ENCODE data around the gene FHOD3. TPM values are rescaled to one million over a fixed set of nuclear protein-coding genes. Genes with fewer than 3 reads are reported as not detected.

The FHOD3 gene
- total and polyA plus RNA-seq, 9 donors = 27.1 to 36.8 (median 33.7) TPM

DNA sequence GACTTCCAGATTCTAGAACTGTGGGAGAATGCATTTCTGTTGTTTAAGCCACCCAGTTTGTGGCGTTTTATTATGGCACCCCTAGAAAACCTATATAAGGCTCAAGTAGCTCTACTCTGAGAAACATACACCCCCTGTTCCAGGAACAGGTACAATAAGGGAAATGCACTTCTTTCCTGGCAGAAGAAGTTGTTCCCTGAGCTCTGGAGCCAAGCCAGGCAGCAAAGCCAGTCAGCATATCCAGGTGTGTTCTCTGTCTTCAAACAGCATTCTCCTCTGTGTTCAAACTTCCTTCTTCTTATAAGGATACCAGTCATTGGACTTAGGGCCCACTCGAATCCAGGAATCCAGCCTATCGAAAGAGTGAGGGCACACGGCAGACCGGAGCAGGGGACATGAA is 434.8 kb downstream of the FHOD3 start:
- Histone ChIP-seq H3K9me3 (replicated peaks; ENCODE audit: control insufficient read depth, low read depth, low read length) (peaks cover 4% of the 10 kb centered on the region), H3K27me3 (ENCODE audit: control insufficient read depth, insufficient read depth, low read length) (no peaks in the 10 kb centered on the region), H3K4me3 (ENCODE audit: low read length) (no peak overlapping the region), H3K27ac (ENCODE audit: low read length) (no peak overlapping the region), H3K36me3 (ENCODE audit: control insufficient read depth, insufficient read depth, low read length) (peaks cover 8% of the 10 kb centered on the region), H3K4me1 (ENCODE audit: control insufficient read depth, insufficient read depth, low read length) (peaks cover 2% of the 10 kb centered on the region)
- WGBS (ENCODE audit: insufficient coverage) = 100% methylated on average over 3 of the region's 5 CpGs
- no peak for DNase-seq

DNA sequence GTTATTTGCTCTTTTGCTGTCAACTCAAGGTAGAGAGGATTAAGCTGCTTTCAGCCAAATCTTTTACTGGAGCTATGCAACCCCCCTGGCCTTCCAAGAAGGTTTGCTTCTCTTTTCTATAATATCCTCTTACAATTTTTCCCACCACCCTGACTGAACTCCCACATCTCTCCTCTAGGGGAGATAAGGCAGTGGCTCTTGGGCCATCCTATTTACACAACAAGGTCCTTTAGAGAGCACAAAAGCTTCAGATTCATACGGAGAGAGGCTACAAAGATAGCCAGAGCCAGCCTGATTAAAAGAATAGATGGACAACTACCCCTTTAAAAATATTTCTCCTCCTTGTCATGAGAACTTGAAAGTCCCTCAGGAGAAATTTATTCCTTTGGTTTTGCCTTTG is 435.6 kb downstream of the FHOD3 start:
- Histone ChIP-seq H3K9me3 (replicated peaks; ENCODE audit: control insufficient read depth, low read depth, low read length) (peaks cover 4% of the 10 kb centered on the region), H3K27me3 (ENCODE audit: control insufficient read depth, insufficient read depth, low read length) (no peaks in the 10 kb centered on the region), H3K4me1 (ENCODE audit: control insufficient read depth, insufficient read depth, low read length) (peaks cover 2% of the 10 kb centered on the region), H3K4me3 (ENCODE audit: low read length) (no peak overlapping the region), H3K36me3 (ENCODE audit: control insufficient read depth, insufficient read depth, low read length) (peaks cover 8% of the 10 kb centered on the region), H3K27ac (ENCODE audit: low read length) (no peak overlapping the region)
- WGBS (ENCODE audit: insufficient coverage) = 75% methylated on average over 1 of the region's 1 CpG
- DNase-seq = no peak

DNA sequence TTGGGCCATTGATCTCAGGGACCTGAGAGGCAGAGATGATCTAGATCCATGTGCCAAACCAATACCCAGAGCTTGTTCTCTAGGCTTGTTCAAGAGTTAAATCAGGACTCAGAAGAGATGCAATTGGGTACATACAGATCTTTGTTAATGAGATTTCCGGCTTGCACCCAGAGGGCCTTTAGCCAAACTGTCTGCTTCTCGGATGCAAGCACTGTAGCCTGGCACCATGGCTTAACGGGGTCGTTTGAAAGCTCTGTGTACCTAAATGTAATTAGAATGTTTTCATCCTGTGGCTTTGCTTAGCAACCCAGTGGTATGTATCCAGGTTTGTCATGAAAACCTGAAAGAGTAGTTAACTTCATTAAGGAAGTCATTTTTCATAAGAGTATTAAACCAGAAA is 437.1 kb downstream of the FHOD3 start:
- Histone ChIP-seq H3K36me3 (ENCODE audit: control insufficient read depth, insufficient read depth, low read length) (peaks cover 8% of the 10 kb centered on the region), H3K27me3 (ENCODE audit: control insufficient read depth, insufficient read depth, low read length) (no peaks in the 10 kb centered on the region), H3K27ac (ENCODE audit: low read length) (no peak overlapping the region), H3K4me3 (ENCODE audit: low read length) (no peak overlapping the region), H3K4me1 (ENCODE audit: control insufficient read depth, insufficient read depth, low read length) (no peaks in the 10 kb centered on the region), H3K9me3 (replicated peaks; ENCODE audit: control insufficient read depth, low read depth, low read length) (peaks cover 4% of the 10 kb centered on the region)
- 17% methylated on average over 1 of the region's 4 CpGs for WGBS (ENCODE audit: insufficient coverage)
- peak; percentile 37 for DNase-seq

- peaks cover 8% of the 10 kb centered on the region for H3K36me3 ChIP-seq (ENCODE audit: control insufficient read depth, insufficient read depth, low read length)
- 100% methylated on average over 1 of the region's 2 CpGs for WGBS (ENCODE audit: insufficient coverage)
Measured at GRCh38 chr18:36735130-36735529, 437.6 kb downstream of the FHOD3 start.

GRCh38 chr18:36736094-36736493 is 438.6 kb downstream of the FHOD3 start:
- Histone ChIP-seq H3K4me3 (ENCODE audit: low read length) (no peak overlapping the region), H3K4me1 (ENCODE audit: control insufficient read depth, insufficient read depth, low read length) (no peaks in the 10 kb centered on the region), H3K27me3 (ENCODE audit: control insufficient read depth, insufficient read depth, low read length) (no peaks in the 10 kb centered on the region), H3K36me3 (ENCODE audit: control insufficient read depth, insufficient read depth, low read length) (peaks cover 8% of the 10 kb centered on the region), H3K27ac (ENCODE audit: low read length) (no peak overlapping the region), H3K9me3 (replicated peaks; ENCODE audit: control insufficient read depth, low read depth, low read length) (peaks cover 4% of the 10 kb centered on the region)
- no peak for DNase-seq
- 89% methylated on average over 3 of the region's 6 CpGs for WGBS (ENCODE audit: insufficient coverage)

More at GRCh38 chr18:36735130-36735529, 437.6 kb downstream of the FHOD3 start:
- DNase-seq = no peak
- peaks cover 4% of the 10 kb centered on the region for H3K9me3 ChIP-seq (replicated peaks; ENCODE audit: control insufficient read depth, low read depth, low read length)
- no peak overlapping the region for H3K27ac ChIP-seq (ENCODE audit: low read length)
- no peaks in the 10 kb centered on the region for H3K4me1 ChIP-seq (ENCODE audit: control insufficient read depth, insufficient read depth, low read length)
- no peaks in the 10 kb centered on the region for H3K27me3 ChIP-seq (ENCODE audit: control insufficient read depth, insufficient read depth, low read length)
- no peak overlapping the region for H3K4me3 ChIP-seq (ENCODE audit: low read length)

- Histone ChIP-seq H3K9me3 (replicated peaks; ENCODE audit: control insufficient read depth, low read depth, low read length) (peaks cover 4% of the 10 kb centered on the region), H3K27me3 (ENCODE audit: control insufficient read depth, insufficient read depth, low read length) (no peaks in the 10 kb centered on the region), H3K36me3 (ENCODE audit: control insufficient read depth, insufficient read depth, low read length) (peaks cover 6% of the 10 kb centered on the region), H3K27ac (ENCODE audit: low read length) (no peak overlapping the region), H3K4me1 (ENCODE audit: control insufficient read depth, insufficient read depth, low read length) (no peaks in the 10 kb centered on the region), H3K4me3 (ENCODE audit: low read length) (no peak overlapping the region)
- WGBS (ENCODE audit: insufficient coverage) = no CpG with 5 or more reads among the region's 3 CpGs
- no peak for DNase-seq
Measured at GRCh38 chr18:36737316-36737715, 439.8 kb downstream of the FHOD3 start.

GRCh38 chr18:36744261-36744876 is 446.9 kb downstream of the FHOD3 start:
- no peaks in the 10 kb centered on the region for H3K4me1 ChIP-seq (ENCODE audit: control insufficient read depth, insufficient read depth, low read length)
- H3K9me3 ChIP-seq (replicated peaks; ENCODE audit: control insufficient read depth, low read depth, low read length) = no peaks in the 10 kb centered on the region
- peaks cover 8% of the 10 kb centered on the region for H3K36me3 ChIP-seq (ENCODE audit: control insufficient read depth, insufficient read depth, low read length)
- no peak for DNase-seq
- 83% methylated on average over 3 of the region's 6 CpGs for WGBS (ENCODE audit: insufficient coverage)
- no peak overlapping the region for H3K27ac ChIP-seq (ENCODE audit: low read length)
- H3K27me3 ChIP-seq (ENCODE audit: control insufficient read depth, insufficient read depth, low read length) = no peaks in the 10 kb centered on the region
- no peak overlapping the region for H3K4me3 ChIP-seq (ENCODE audit: low read length)

DNA sequence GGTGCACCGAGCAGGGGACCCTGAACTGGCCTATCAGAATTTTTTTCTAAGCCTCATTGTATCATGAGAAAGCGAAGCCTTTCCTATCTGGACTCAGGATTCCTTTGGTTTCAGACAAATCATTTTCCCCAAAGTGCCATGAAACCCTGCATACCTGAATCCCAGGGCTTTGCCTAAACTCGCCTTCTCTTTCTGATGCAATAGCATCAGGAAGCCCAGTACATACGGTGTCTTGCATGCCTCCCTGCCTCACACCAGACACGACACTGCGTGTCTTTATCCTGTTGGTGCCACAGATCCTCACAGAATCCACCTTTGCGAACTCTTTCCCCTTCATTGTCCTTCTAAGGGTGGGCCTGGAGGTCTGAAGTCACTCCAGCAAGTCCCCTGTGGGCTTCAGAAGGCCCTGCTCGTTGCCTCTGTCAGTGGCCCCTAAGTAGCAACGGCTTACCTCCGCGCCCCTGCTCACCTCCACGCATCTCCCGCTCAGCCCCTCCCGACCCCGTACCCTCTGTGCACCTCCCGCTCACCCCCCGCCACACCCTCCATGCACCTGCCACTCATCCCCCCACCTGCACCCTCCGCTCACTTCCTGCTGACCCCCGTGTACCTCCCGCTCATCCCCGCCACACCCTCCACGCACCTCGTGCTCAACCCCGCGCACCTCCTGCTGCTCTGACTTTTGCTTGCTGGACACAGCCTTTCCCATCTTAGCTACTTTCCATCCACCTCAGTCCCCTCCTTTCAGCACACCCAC is 447.9 kb downstream of the FHOD3 start:
- 87% methylated on average over 24 of the region's 25 CpGs for WGBS (ENCODE audit: insufficient coverage)
- Histone ChIP-seq H3K4me1 (ENCODE audit: control insufficient read depth, insufficient read depth, low read length) (no peaks in the 10 kb centered on the region), H3K27ac (ENCODE audit: low read length) (no peak overlapping the region), H3K27me3 (ENCODE audit: control insufficient read depth, insufficient read depth, low read length) (no peaks in the 10 kb centered on the region), H3K9me3 (replicated peaks; ENCODE audit: control insufficient read depth, low read depth, low read length) (no peaks in the 10 kb centered on the region), H3K36me3 (ENCODE audit: control insufficient read depth, insufficient read depth, low read length) (peaks cover 8% of the 10 kb centered on the region), H3K4me3 (ENCODE audit: low read length) (no peak overlapping the region)
- DNase-seq = no peak

- H3K27ac ChIP-seq (ENCODE audit: low read length) = no peak overlapping the region
- 100% methylated on average over 1 of the region's 3 CpGs for WGBS (ENCODE audit: insufficient coverage)
Measured at GRCh38 chr18:36752929-36753865, 455.7 kb downstream of the FHOD3 start.

DNA sequence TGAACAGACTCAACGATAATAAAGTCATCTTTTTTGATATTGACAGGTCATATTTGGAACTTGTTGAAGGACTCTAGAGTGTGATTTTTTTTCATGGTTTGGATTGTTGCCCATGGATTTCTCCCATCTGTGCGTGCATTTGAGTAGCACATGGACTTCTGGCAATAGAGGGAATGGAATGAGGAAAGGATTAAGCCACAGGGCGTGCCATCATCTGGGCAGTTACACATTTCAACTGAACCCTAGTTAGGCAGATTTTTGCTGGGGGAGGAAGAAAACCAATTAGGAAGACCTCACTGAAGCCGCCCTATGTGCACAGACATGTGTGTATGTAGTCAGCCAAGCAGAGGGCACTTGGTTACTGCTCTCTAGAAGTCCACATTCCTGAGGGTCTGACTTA is 458.7 kb downstream of the FHOD3 start:
- WGBS (ENCODE audit: insufficient coverage) = 57% methylated on average over 3 of the region's 4 CpGs
- peaks cover 19% of the 10 kb centered on the region for H3K4me1 ChIP-seq (ENCODE audit: control insufficient read depth, insufficient read depth, low read length)
- H3K36me3 ChIP-seq (ENCODE audit: control insufficient read depth, insufficient read depth, low read length) = peaks cover 2% of the 10 kb centered on the region
- H3K9me3 ChIP-seq (replicated peaks; ENCODE audit: control insufficient read depth, low read depth, low read length) = no peaks in the 10 kb centered on the region
- H3K27me3 ChIP-seq (ENCODE audit: control insufficient read depth, insufficient read depth, low read length) = no peaks in the 10 kb centered on the region
- no peak overlapping the region for H3K27ac ChIP-seq (ENCODE audit: low read length)
- peak; percentile 57 for DNase-seq
- H3K4me3 ChIP-seq (ENCODE audit: low read length) = no peak overlapping the region

More at GRCh38 chr18:36752929-36753865, 455.7 kb downstream of the FHOD3 start:
- Histone ChIP-seq H3K4me3 (ENCODE audit: low read length) (no peak overlapping the region), H3K36me3 (ENCODE audit: control insufficient read depth, insufficient read depth, low read length) (no peaks in the 10 kb centered on the region), H3K27me3 (ENCODE audit: control insufficient read depth, insufficient read depth, low read length) (no peaks in the 10 kb centered on the region), H3K9me3 (replicated peaks; ENCODE audit: control insufficient read depth, low read depth, low read length) (no peaks in the 10 kb centered on the region), H3K4me1 (ENCODE audit: control insufficient read depth, insufficient read depth, low read length) (peaks cover 12% of the 10 kb centered on the region)
- peak; percentile 10 for DNase-seq
